GM12875 (cell line): Measurements from ENCODE around the gene SLC6A20.
A peak's percentile ranks its signal among the peaks of the same experiment; 100 is the strongest.

Source experiments
- H3K4me3 ChIP-seq: one replicate; pipeline ENCODE4 v1.5.1; 2011; ENCODE audit warnings: low read depth, low read length, control low read depth
- CTCF ChIP-seq: IDR thresholded peaks from 2 replicates; pipeline ENCODE4 v1.5.1; 2011; ENCODE audit warnings: low read depth, mild to moderate bottlenecking, control low read depth, inconsistent platforms, low read length, moderate library complexity, borderline replicate concordance; ENCODE audit not compliant: insufficient read depth

Gene SLC6A20

GRCh38 chr3:45832699-45833098, 36.4 kb upstream of the SLC6A20 start:
- H3K4me3 ChIP-seq, result no peak overlapping the region
- TF ChIP-seq CTCF, result peak; percentile 33; the same call in 1 of the 2 replicates

GRCh38 chr3:45830121-45830520, 33.8 kb upstream of the SLC6A20 start:
- TF ChIP-seq CTCF, result no peak
- H3K4me3 ChIP-seq, result no peak overlapping the region

- no peak overlapping the region for H3K4me3 ChIP-seq
- no peak for TF ChIP-seq CTCF
These were observed 30.6 kb upstream of the SLC6A20 start for GRCh38 chr3:45826908-45827307.

- TF ChIP-seq CTCF, result no peak
- no peak overlapping the region for H3K4me3 ChIP-seq
These were observed 30.0 kb upstream of the SLC6A20 start for GRCh38 chr3:45826321-45826720.

- TF ChIP-seq CTCF, result no peak
- H3K4me3 ChIP-seq, result no peak overlapping the region
These were observed 24.8 kb upstream of the SLC6A20 start for GRCh38 chr3:45821127-45821526.

- no peak overlapping the region for H3K4me3 ChIP-seq
- no peak for TF ChIP-seq CTCF
These were observed 23.2 kb upstream of the SLC6A20 start for GRCh38 chr3:45819543-45819942.

- no peak overlapping the region for H3K4me3 ChIP-seq
- no peak for TF ChIP-seq CTCF
These were observed 21.6 kb upstream of the SLC6A20 start for GRCh38 chr3:45817831-45818522.
